Activated CD8-positive, alpha-beta memory T cell treated with anti-CD3 and anti-CD28 coated beads for 4 hours (primary cell): Measurements from ENCODE around the gene WRAP53.

Experiments used
- DNase-seq, 2 donors: peaks; one replicate each; pipeline ENCODE4 v3.0.0-alpha.2; 2020; ENCODE audit warnings: low read depth in 2 of 2

The WRAP53 gene

DNA sequence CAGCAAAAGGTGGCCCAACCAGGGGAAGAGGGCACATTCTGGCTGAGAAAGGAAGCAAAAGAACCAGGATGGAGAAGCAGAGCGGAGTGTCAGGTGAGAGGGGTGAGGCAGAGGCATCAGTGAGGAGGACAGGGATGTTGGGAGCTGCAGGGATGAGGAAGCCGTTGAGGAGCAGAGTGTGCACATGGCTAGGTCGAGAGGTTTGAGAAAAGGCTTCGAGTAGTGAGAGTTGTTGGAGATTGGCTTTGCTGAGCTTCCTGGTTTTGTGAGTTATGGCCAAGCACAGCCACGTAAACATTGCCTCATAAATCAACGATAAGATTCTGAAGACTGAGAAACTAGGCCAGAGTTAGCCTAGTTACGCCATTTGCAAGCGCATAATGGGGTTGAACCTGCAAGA lies 56.1 kb downstream of the WRAP53 start:
- no peak for DNase-seq

DNA sequence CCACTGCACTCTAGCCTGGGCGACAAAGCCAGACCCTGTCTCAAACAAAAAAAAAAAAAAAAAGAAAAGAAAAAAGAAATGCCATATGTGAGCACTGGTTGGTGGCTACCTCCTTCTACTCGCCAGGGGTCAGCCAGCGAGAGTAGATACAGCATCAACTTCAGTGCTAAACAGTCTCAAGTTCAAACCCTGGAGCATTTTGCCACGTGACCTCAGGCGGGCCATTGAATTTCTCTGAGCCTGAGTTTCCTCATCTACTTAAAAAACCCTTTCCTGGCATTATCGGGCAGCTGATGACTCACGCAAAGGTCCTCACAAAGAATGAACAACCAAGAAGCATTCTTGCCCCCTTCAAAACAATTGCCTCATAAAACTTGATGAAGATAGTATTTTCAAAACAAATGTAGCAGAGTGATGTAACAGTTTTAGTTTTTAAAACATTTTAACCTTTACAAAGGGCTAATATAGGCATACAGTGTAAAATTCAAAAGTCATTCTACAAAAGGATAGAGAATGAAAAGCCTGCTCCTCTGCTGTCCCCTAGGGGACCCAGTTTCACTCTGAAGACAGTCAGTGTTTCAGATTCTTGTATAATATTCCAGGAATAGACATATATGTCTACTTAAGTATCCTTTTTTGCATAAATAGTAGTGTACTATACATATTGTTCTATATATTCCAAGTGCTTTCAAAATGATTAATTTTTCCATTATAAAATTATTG lies 57.6 kb downstream of the WRAP53 start:
- DNase-seq: no peak

DNA sequence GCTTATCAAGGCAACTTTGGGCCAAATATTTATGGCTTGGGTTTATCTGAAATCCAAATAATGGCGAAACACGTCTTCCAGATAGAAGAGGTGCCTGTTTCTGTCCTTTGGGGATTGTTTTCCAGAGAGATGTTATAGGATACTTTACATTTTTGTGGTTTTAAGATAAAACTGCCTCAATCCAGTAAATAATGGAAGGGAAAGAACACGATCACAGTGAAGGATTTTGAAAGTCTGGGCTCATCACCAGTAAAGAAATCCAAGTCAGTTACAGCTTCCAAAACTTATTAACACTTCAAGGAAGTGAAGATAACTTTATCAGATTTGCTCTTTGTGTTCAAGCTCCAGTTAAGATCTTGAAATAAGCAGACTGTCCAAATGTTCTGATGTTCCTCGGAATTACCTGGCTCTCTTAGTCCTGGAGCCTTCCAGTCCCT lies 59.4 kb downstream of the WRAP53 start:
- DNase-seq: no peak

DNA sequence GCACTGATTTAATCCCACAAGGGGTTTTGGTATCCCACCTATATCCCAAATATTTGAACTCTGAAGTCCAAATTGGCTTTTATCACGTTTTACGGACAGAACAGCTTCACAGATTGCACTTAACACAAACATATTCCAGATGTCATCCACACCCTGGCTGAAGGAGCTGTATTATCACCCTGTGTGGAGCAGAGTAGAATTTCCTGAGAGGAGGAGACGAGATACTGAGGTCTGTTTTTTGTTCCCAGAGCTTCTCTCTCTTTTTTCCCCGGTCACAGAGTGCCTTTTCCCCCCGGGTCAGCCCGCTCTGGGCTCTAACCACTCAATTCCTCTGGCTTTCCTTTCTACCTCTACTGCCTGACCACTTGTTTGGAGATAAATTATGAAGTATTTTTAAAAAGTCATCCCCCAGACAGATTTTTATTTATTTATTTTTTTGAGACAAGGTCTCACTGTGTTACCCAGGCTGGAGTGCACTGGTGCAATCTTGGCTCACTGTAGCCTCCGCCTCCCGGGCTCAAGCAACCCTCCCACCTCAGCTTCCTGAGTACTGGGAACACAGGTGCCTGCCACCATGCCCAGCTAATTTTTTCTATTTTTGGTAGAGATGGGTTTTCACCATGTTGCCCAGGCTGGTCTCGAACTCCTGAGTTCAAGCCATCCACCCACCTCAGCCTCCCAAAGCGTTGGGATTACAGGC lies 59.9 kb downstream of the WRAP53 start:
- DNase-seq: no peak

DNA sequence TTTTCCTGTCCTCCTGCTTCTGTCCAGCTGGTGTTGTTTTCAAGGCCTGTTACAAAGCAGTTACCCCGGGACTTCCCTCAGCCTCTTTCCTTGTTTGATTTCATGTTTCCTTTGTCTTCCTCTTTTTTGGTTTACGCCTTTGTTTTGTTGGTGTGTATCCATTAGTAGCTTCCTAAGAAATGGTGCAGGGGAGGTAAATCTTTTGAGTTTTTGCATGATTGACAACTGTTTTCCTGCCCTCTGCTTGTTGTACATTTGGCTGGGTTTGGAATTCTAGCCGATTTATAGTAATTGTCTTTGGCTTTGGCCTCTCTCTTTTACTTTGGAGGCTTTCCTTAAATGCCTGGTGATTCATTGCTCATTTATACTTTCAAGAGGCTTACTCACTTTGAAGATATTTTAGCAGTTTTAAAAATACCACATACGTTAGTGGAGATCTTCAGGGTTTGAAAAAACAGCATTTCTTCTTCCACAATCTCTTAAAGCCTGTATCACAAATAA lies 62.1 kb downstream of the WRAP53 start:
- no peak for DNase-seq
